ENCODE results near the gene CLIP4. TPM values are rescaled to one million over a fixed set of nuclear protein-coding genes. Genes with fewer than 3 reads are reported as not detected.

Gene CLIP4
- total RNA-seq, 2 experiments from 2014 or later, result 36.8 to 39.4 TPM

DNA sequence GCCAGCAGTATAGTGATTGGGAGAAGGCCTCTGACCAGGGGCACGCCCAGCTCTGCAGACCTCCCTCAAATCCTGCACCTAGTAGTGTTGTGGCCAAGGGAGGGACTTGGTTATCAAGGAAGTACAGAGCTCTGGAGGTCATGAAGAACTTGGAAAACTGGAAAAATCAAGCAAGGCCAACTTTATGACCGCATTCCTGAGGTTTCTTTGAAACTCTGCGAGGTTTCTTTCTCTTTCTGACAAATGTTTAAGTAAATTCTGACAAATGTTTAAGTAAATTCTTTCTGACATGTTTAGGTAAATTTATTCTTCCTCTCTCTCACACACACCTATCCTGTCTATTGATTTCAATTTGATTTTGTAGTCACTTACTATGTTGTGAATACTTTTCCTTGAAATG lies 31.0 kb downstream of the CLIP4 start:
- Histone ChIP-seq H3K36me3 (ENCODE audit: insufficient read depth, low read length) (peaks cover 47% of the 10 kb centered on the region), H3K27me3 (ENCODE audit: control insufficient read depth in 1 of 2, insufficient read depth in 2 of 2, low read length in 2 of 2) (no peaks in the 10 kb centered on the region), H3K27ac (ENCODE audit: low read depth in 1 of 2, low read length in 2 of 2) (no peak overlapping the region), H3K4me1 (ENCODE audit: insufficient read depth, low read length) (no peaks in the 10 kb centered on the region), H3K9me3 (ENCODE audit: control insufficient read depth in 1 of 2, insufficient read depth in 1 of 2, low read length in 2 of 2) (no peaks in the 10 kb centered on the region), H3K4me3 (ENCODE audit: low read length) (no peak overlapping the region)
- POLR2A ChIA-PET, result no interaction called here
- Mint-ChIP-seq H3K27ac (no peak overlapping the region), H3K4me3 (no peak overlapping the region), H3K27me3 (no peaks in the 10 kb centered on the region), H3K4me1 (ENCODE audit: low read depth) (peaks cover 8% of the 10 kb centered on the region), H3K36me3 (ENCODE audit: low read depth) (peaks cover 74% of the 10 kb centered on the region), H3K9me3 (no peaks in the 10 kb centered on the region)
- CTCF ChIA-PET, result no interaction called here
- TF ChIP-seq, protein P1, sequence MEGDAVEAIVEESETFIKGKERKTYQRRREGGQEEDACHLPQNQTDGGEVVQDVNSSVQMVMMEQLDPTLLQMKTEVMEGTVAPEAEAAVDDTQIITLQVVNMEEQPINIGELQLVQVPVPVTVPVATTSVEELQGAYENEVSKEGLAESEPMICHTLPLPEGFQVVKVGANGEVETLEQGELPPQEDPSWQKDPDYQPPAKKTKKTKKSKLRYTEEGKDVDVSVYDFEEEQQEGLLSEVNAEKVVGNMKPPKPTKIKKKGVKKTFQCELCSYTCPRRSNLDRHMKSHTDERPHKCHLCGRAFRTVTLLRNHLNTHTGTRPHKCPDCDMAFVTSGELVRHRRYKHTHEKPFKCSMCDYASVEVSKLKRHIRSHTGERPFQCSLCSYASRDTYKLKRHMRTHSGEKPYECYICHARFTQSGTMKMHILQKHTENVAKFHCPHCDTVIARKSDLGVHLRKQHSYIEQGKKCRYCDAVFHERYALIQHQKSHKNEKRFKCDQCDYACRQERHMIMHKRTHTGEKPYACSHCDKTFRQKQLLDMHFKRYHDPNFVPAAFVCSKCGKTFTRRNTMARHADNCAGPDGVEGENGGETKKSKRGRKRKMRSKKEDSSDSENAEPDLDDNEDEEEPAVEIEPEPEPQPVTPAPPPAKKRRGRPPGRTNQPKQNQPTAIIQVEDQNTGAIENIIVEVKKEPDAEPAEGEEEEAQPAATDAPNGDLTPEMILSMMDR (IDR thresholded peaks at IDR 0.05), result no peak
- no peak for DNase-seq
- ATAC-seq (ENCODE audit: poor library complexity), result no peak
- intact Hi-C loops (cut with DNase I, micrococcal nuclease), result no loop called here

DNA sequence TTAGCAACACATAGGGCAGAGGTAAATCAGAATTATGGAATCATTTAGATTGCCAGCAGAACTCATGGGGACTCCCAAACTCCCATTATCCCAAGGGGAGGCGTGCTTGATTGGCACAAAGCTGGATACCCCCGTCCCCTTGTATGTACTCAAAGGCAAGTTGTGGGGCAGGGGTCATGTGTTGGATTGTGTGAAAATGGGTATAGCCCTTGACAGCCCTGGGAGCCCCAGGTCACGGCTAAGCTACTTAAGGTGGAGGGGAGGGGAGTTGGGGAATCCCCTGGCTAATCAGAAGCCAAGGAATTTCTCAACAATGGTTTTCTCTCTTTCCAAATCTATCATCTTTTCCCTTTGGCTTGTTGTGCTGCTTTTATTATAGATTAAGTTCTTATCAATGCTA lies 32.7 kb downstream of the CLIP4 start:
- CTCF ChIA-PET, result interaction anchor here (1.5 kb wide), 1 partner anchor 189 kb away, joined by 3 read pairs; no protein-coding TSS in a partner anchor
- no peak overlapping the region for H3K27ac Mint-ChIP-seq
- no peak for DNase-seq

DNA sequence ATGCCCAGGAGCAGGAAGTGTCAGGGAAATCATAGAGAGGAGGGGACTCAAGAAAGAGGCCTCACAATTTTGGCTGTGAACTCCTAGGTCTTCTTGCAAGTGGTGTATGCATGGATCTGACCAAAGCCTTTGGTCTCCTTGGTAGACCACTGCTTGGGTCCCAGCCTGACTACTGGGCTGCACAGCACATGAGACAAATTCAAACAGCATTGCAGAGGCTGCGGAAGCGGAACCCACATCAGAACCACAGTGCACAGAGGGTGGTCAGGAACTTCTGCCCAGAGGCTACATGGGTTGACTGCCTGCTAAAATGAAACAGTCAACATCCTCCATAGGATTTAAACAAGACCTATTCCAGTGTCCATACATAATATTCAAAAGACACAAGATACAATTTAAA lies 39.4 kb downstream of the CLIP4 start:
- no peak overlapping the region for H3K4me3 Mint-ChIP-seq
- Histone ChIP-seq H3K27ac (ENCODE audit: low read depth in 1 of 2, low read length in 2 of 2) (no peak overlapping the region), H3K4me1 (ENCODE audit: insufficient read depth, low read length) (no peaks in the 10 kb centered on the region), H3K9me3 (ENCODE audit: control insufficient read depth in 1 of 2, insufficient read depth in 1 of 2, low read length in 2 of 2) (no peaks in the 10 kb centered on the region), H3K27me3 (ENCODE audit: control insufficient read depth in 1 of 2, insufficient read depth in 2 of 2, low read length in 2 of 2) (no peaks in the 10 kb centered on the region), H3K4me3 (ENCODE audit: low read length) (no peak overlapping the region), H3K36me3 (ENCODE audit: insufficient read depth, low read length) (peaks cover 64% of the 10 kb centered on the region)
- H3K27ac Mint-ChIP-seq, result no peak overlapping the region
- DNase-seq (no peak), ATAC-seq (ENCODE audit: poor library complexity) (no peak)
- POLR2A ChIA-PET, result no interaction called here
- H3K36me3 Mint-ChIP-seq (ENCODE audit: low read depth), result peaks cover 92% of the 10 kb centered on the region
- no peaks in the 10 kb centered on the region for H3K4me1 Mint-ChIP-seq (ENCODE audit: low read depth)
- no peaks in the 10 kb centered on the region for H3K9me3 Mint-ChIP-seq
- TF ChIP-seq, protein P1 (IDR thresholded peaks at IDR 0.05), result no peak
- CTCF ChIA-PET, result no interaction called here
- no peaks in the 10 kb centered on the region for H3K27me3 Mint-ChIP-seq
- intact Hi-C loops (cut with DNase I, micrococcal nuclease), result no loop called here

More for the DNA sequence above, 32.7 kb downstream of the CLIP4 start:
- Mint-ChIP-seq H3K27me3 (no peaks in the 10 kb centered on the region), H3K9me3 (no peaks in the 10 kb centered on the region), H3K36me3 (ENCODE audit: low read depth) (peaks cover 74% of the 10 kb centered on the region), H3K4me1 (ENCODE audit: low read depth) (no peaks in the 10 kb centered on the region), H3K4me3 (no peak overlapping the region)
- no peak overlapping the region for H3K27ac ChIP-seq (ENCODE audit: low read depth in 1 of 2, low read length in 2 of 2)
- no peak for ATAC-seq (ENCODE audit: poor library complexity)
- no peaks in the 10 kb centered on the region for H3K27me3 ChIP-seq (ENCODE audit: control insufficient read depth in 1 of 2, insufficient read depth in 2 of 2, low read length in 2 of 2)
- TF ChIP-seq, protein P1 (IDR thresholded peaks at IDR 0.05), result no peak
- peaks cover 44% of the 10 kb centered on the region for H3K36me3 ChIP-seq (ENCODE audit: insufficient read depth, low read length)
- no peak overlapping the region for H3K4me3 ChIP-seq (ENCODE audit: low read length)
- intact Hi-C loops (cut with DNase I, micrococcal nuclease), result no loop called here
- no peaks in the 10 kb centered on the region for H3K9me3 ChIP-seq (ENCODE audit: control insufficient read depth in 1 of 2, insufficient read depth in 1 of 2, low read length in 2 of 2)
- no peaks in the 10 kb centered on the region for H3K4me1 ChIP-seq (ENCODE audit: insufficient read depth, low read length)
- POLR2A ChIA-PET, result no interaction called here
